Suprapubic skin (tissue), 4 donors: Measurements from ENCODE around the gene CRYGS. TPM values are rescaled to one million over a fixed set of nuclear protein-coding genes. Genes with fewer than 3 reads are reported as not detected.

Experiments
- DNase-seq, 2 donors: peaks; one replicate each; pipeline ENCODE4 v3.0.0-alpha.2; 2019; ENCODE audit warnings: low spot score in 2 of 2
- H3K27ac ChIP-seq: fragments of 200-600 bp; sonication (generic); one replicate; pipeline ENCODE4 v1.5.1; 2019
- H3K27me3 ChIP-seq: fragments of 200-600 bp; sonication (generic); one replicate; pipeline ENCODE4 v1.5.1; 2019
- H3K36me3 ChIP-seq: fragments of 200-600 bp; sonication (generic); one replicate; pipeline ENCODE4 v1.5.1; 2019
- H3K4me1 ChIP-seq: fragments of 200-600 bp; sonication (generic); one replicate; pipeline ENCODE4 v1.5.1; 2019
- H3K4me3 ChIP-seq: fragments of 200-600 bp; sonication (generic); one replicate; pipeline ENCODE4 v1.5.1; 2019; ENCODE audit warnings: mild to moderate bottlenecking
- H3K9me3 ChIP-seq: fragments of 200-600 bp; sonication (generic); one replicate; pipeline ENCODE4 v1.5.1; 2019
- EP300 ChIP-seq: sonication (generic); formaldehyde crosslinking; IDR thresholded peaks from one replicate; pipeline ENCODE4 v1.6.1; 2017; ENCODE audit warnings: antibody characterized with exemption
- POLR2A ChIP-seq, 2 donors: fragments of 450-650 bp; IDR thresholded peaks; one replicate each; pipeline ENCODE4 v1.6.1; 2017; ENCODE audit warnings: antibody characterized with exemption in 2 of 2, mild to moderate bottlenecking in 2 of 2, moderate library complexity in 2 of 2
- POLR2AphosphoS5 ChIP-seq, 3 donors: sonication (generic); formaldehyde crosslinking; IDR thresholded peaks; one replicate each; pipeline ENCODE4 v1.6.1; 2017; ENCODE audit warnings: antibody characterized with exemption in 3 of 3
- WGBS: methylation state at CpG from one replicate; pipeline ENCODE4 v1.1.5; 2018; 5-methylcytosine and 5-hydroxymethylcytosine counted together
- total RNA-seq, 4 donors: library from RNA; depleted of rRNA; stranded (reverse); fragments of >200 nt; gene quantifications; one replicate each; pipeline ENCODE4 v1.1.0, GENCODE V29; 2016
- TF ChIP-seq, protein P1 (sequence below), 2 donors: fragments of 200-600 bp in 1 of 2; fragments of 450-650 bp in 1 of 2; sonication (generic) in 1 of 2; IDR thresholded peaks; one replicate each; pipeline ENCODE4 v1.5.1; 2016 to 2019; ENCODE audit warnings: antibody characterized with exemption in 2 of 2, mild to moderate bottlenecking in 1 of 2, moderate library complexity in 1 of 2

CRYGS gene
- total RNA-seq, result 1 to 10 TPM; 2.2 to 6.7 (median 3.6) TPM

DNA sequence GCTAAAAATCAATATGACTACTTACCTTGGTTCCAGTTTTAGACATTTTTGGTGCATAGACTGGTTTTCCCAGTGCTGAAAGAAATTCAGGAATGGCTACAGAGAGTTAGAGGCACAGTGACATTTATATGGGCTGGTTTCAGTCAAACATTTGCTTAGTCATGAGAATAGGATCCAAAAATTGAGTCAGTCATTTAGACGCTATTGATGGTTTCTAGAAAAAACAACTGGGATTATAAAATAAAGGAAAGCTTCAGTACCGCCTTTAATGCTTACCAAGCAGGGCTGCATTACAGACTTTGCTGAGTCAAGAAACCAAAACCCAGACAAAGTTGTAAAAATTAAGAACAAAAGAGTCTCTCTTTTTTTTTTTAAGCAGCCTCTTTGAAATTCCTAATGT lies at the start of gene CRYGS:
TSS of gene CRYGS (minus strand) at position 100 of the 400 bp plus-strand sequence. CDS start at position 46, 54 bp downstream.
- Histone ChIP-seq H3K4me1 (peaks cover 7% of the 10 kb centered on the region), H3K27ac (no peak within 1 kb of the TSS), H3K4me3 (no peak within 1 kb of the TSS), H3K36me3 (peaks cover 25% of the 10 kb centered on the region), H3K27me3 (no peaks in the 10 kb centered on the region), H3K9me3 (no peaks in the 10 kb centered on the region)
- DNase-seq, result no peak
- 74% methylated on average over 2 of the region's 2 CpGs for WGBS
- no peak for TF ChIP-seq POLR2AphosphoS5 (IDR thresholded peaks at IDR 0.05)
- TF ChIP-seq, protein P1, sequence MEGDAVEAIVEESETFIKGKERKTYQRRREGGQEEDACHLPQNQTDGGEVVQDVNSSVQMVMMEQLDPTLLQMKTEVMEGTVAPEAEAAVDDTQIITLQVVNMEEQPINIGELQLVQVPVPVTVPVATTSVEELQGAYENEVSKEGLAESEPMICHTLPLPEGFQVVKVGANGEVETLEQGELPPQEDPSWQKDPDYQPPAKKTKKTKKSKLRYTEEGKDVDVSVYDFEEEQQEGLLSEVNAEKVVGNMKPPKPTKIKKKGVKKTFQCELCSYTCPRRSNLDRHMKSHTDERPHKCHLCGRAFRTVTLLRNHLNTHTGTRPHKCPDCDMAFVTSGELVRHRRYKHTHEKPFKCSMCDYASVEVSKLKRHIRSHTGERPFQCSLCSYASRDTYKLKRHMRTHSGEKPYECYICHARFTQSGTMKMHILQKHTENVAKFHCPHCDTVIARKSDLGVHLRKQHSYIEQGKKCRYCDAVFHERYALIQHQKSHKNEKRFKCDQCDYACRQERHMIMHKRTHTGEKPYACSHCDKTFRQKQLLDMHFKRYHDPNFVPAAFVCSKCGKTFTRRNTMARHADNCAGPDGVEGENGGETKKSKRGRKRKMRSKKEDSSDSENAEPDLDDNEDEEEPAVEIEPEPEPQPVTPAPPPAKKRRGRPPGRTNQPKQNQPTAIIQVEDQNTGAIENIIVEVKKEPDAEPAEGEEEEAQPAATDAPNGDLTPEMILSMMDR (IDR thresholded peaks at IDR 0.05), result no peak
- no peak for TF ChIP-seq POLR2A (IDR thresholded peaks at IDR 0.05)

DNA sequence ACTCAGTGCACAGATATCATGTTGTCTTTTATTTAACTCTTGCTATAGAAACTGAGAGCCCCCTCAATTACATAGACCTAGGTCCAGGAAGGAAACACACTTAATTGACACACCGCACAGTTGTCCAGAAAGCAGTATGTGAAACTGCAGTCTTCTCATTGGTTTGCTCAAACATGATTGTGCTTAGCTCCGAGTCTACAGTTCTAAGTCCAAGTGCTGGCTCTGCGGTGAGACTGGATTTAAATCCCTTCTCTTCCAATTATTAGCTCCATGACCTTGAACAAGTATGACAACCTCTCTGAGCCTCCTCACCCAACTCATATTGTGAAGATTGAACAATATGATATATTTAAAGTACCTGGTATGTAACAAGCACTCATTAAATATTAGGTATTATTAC lies 49.7 kb upstream of the CRYGS start:
- H3K27me3 ChIP-seq, result no peaks in the 10 kb centered on the region
- 97% methylated on average over 3 of the region's 3 CpGs for WGBS
- no peak overlapping the region for H3K4me3 ChIP-seq
- DNase-seq, result no peak
- H3K36me3 ChIP-seq, result no peaks in the 10 kb centered on the region
- TF ChIP-seq, protein P1 (IDR thresholded peaks at IDR 0.05), result no peak
- no peak for TF ChIP-seq POLR2AphosphoS5 (IDR thresholded peaks at IDR 0.05)
- TF ChIP-seq EP300, result no peak
- no peak for TF ChIP-seq POLR2A (IDR thresholded peaks at IDR 0.05)
- H3K27ac ChIP-seq, result no peak overlapping the region
- peaks cover 9% of the 10 kb centered on the region for H3K4me1 ChIP-seq
- H3K9me3 ChIP-seq, result no peaks in the 10 kb centered on the region

DNA sequence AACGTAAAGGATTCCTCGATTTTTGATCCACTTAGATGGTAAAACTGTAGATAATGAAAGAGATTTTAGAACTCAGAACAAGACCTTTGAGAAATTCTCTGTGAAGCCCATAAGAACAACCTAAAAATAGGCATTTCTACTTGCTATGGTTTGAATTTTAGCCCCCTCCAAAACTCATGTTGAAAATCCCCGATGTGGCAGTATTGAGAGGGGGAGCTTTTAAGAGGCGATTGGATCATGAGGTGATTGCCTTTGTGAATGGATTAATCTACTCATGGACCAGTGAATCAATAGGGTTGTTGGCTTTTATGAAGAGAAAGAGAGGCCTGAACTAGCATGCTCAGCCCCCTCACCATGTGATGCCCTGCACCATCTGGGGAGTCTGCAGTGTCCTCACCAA lies 48.5 kb upstream of the CRYGS start:
- Histone ChIP-seq H3K27me3 (no peaks in the 10 kb centered on the region), H3K9me3 (no peaks in the 10 kb centered on the region), H3K36me3 (no peaks in the 10 kb centered on the region), H3K4me3 (no peak overlapping the region), H3K27ac (no peak overlapping the region), H3K4me1 (peaks cover 15% of the 10 kb centered on the region)
- 92% methylated on average over 4 of the region's 4 CpGs for WGBS
- TF ChIP-seq, protein P1 (IDR thresholded peaks at IDR 0.05), result no peak
- TF ChIP-seq POLR2A (IDR thresholded peaks at IDR 0.05) (no peak), POLR2AphosphoS5 (IDR thresholded peaks at IDR 0.05) (no peak), EP300 (no peak)
- DNase-seq, result no peak

DNA sequence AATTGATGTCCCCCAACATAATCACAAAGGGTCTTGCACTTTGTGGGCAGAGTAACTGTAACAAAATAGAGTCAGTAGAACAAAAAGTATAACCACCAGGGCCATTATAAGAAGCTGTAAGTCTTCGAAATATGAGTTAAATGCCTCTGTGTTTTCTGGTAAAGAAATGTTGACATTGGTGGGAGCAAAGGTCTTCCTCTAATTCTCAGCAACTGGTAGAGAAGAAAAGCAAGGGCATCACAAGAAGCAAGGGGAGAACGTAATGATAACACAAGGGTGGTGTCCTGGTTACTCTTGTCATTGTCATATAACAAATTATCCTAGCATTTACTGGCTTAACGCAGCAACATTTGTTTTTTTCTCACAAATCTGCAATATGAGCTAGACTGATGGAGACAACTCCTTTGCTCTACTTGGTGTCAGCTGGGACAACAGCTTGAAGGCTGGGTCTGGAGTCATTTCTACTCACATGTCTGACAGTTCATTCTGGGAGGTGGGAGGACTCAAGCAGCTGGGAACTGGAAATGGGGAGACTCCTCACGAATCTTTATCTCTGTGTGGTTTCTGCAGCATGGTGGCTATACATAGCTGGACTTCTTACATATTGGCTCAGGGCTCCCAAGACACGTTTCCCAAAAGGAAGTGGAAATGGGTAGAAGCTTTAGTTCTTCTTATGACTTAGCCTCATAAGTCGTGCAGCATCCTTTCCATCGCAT lies 46.6 kb upstream of the CRYGS start:
- TF ChIP-seq EP300 (no peak), POLR2A (IDR thresholded peaks at IDR 0.05) (no peak), POLR2AphosphoS5 (IDR thresholded peaks at IDR 0.05) (no peak)
- TF ChIP-seq, protein P1 (IDR thresholded peaks at IDR 0.05), result no peak
- 78% methylated on average over 7 of the region's 7 CpGs for WGBS
- peaks cover 15% of the 10 kb centered on the region for H3K4me1 ChIP-seq
- H3K9me3 ChIP-seq, result no peaks in the 10 kb centered on the region
- H3K36me3 ChIP-seq, result peaks cover 5% of the 10 kb centered on the region
- no peak overlapping the region for H3K27ac ChIP-seq
- H3K4me3 ChIP-seq, result no peak overlapping the region
- no peaks in the 10 kb centered on the region for H3K27me3 ChIP-seq
- DNase-seq, result no peak

DNA sequence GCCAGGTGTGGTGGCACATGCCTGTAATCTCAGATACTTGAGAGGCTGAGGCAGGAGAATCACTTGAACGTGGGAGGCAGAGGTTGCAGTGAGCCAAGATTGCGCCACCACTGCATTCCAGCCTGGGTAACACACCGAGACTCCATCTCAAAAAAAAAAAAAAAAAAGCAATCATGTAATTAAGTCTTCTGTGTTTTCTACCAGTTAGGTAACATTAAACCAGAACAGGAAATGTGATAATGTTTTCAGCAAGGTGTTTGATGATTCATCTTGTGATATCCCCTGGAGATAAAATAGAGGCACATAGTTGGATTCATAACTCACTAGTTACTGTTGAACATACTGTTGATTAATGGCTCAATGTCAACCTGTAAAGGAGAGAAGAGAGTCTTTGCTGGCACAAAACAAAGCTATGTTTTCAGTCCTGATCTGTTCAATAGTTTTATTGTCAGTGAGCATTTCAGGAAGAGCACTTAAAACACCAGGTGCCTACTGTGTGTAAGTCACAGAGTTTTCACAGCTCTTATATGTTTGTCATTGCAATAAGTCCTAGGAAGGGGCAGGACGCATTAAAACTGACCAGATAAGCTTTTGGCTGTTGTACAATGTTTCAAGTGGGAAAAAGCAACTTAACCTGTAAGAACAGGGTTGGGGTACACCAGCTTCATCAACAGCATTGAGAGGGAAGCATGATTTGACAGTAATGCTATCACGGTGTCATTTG lies 45.8 kb upstream of the CRYGS start:
- Histone ChIP-seq H3K4me1 (peaks cover 15% of the 10 kb centered on the region), H3K9me3 (no peaks in the 10 kb centered on the region), H3K27ac (no peak overlapping the region), H3K4me3 (no peak overlapping the region), H3K27me3 (no peaks in the 10 kb centered on the region), H3K36me3 (peaks cover 13% of the 10 kb centered on the region)
- 49% methylated on average over 5 of the region's 5 CpGs for WGBS
- TF ChIP-seq, protein P1 (IDR thresholded peaks at IDR 0.05), result no peak
- TF ChIP-seq POLR2AphosphoS5 (IDR thresholded peaks at IDR 0.05), result no peak
- no peak for DNase-seq
